Stimulated activated effector memory CD8-positive, alpha-beta T cell treated with anti-CD3 and anti-CD28 coated beads, Interleukin-12 subunit alpha, Interleukin-12 subunit beta, amount 100 ng/mL, for 72 hours (primary cell): ENCODE results near the gene TSR1.
"Not testable (repeated sequence)": the region's sequence is repeated elsewhere in the genome, so short reads cannot be mapped to it uniquely, and the experiment has no call there.

Experiments
- ATAC-seq: fragments of 150-1000 bp; cut with Tn5 transposase; 2 replicates; pipeline ENCODE4 v1.10.0; 2021
- DNase-seq, 2 donors: peaks; one replicate each; pipeline ENCODE4 v3.0.0; 2021 to 2022; ENCODE audit warnings: low spot score in 2 of 2
- H3K27ac Mint-ChIP-seq: one replicate; pipeline ENCODE4 v1.8.0; 2022; ENCODE audit warnings: mild to moderate bottlenecking, mixed read lengths
- H3K36me3 Mint-ChIP-seq: one replicate; pipeline ENCODE4 v1.8.0; 2022; ENCODE audit warnings: mild to moderate bottlenecking, mixed read lengths
- H3K4me1 Mint-ChIP-seq: one replicate; pipeline ENCODE4 v1.8.0; 2022; ENCODE audit warnings: mixed read lengths
- H3K4me3 Mint-ChIP-seq: one replicate; pipeline ENCODE4 v1.8.0; 2022; ENCODE audit warnings: mild to moderate bottlenecking, mixed read lengths
- H3K9me3 Mint-ChIP-seq: one replicate; pipeline ENCODE4 v1.8.0; 2022; ENCODE audit warnings: mixed read lengths

TSR1 gene

GRCh38 chr17:2323629-2324314, 12.5 kb downstream of the TSR1 start:
- Mint-ChIP-seq H3K36me3 (peaks cover 17% of the 10 kb centered on the region), H3K9me3 (no peaks in the 10 kb centered on the region), H3K27ac (peak overlapping the region; percentile 5), H3K4me3 (no peak overlapping the region), H3K4me1 (no peaks in the 10 kb centered on the region)
- DNase-seq (no peak), ATAC-seq (no peak)

- DNase-seq (no peak), ATAC-seq (no peak)
- no peaks in the 10 kb centered on the region for H3K4me1 Mint-ChIP-seq
- H3K36me3 Mint-ChIP-seq = peaks cover 17% of the 10 kb centered on the region
- no peak overlapping the region for H3K27ac Mint-ChIP-seq
- no peak overlapping the region for H3K4me3 Mint-ChIP-seq
- no peaks in the 10 kb centered on the region for H3K9me3 Mint-ChIP-seq
Observed at GRCh38 chr17:2321399-2321798, 14.9 kb downstream of the TSR1 start.

GRCh38 chr17:2319051-2319450, 17.2 kb downstream of the TSR1 start:
- Mint-ChIP-seq H3K36me3 (peaks cover 17% of the 10 kb centered on the region), H3K9me3 (no peaks in the 10 kb centered on the region), H3K27ac (peak overlapping the region; percentile 5), H3K4me1 (no peaks in the 10 kb centered on the region), H3K4me3 (no peak overlapping the region)
- ATAC-seq = no peak
- DNase-seq = no peak

GRCh38 chr17:2317796-2318195, 18.5 kb downstream of the TSR1 start:
- DNase-seq (no peak), ATAC-seq (no peak)
- Mint-ChIP-seq H3K4me1 (no peaks in the 10 kb centered on the region), H3K27ac (no peak overlapping the region), H3K4me3 (no peak overlapping the region), H3K36me3 (peaks cover 17% of the 10 kb centered on the region), H3K9me3 (no peaks in the 10 kb centered on the region)

- not testable (repeated sequence) for H3K9me3 Mint-ChIP-seq, H3K4me3 Mint-ChIP-seq, DNase-seq, ATAC-seq, H3K27ac Mint-ChIP-seq, H3K4me1 Mint-ChIP-seq
- peaks cover 17% of the 10 kb centered on the region for H3K36me3 Mint-ChIP-seq
Observed at GRCh38 chr17:2316916-2317205, 19.4 kb downstream of the TSR1 start.

GRCh38 chr17:2312736-2313135, 23.5 kb downstream of the TSR1 start:
- Mint-ChIP-seq H3K27ac (no peak overlapping the region), H3K4me1 (peaks cover 6% of the 10 kb centered on the region), H3K9me3 (no peaks in the 10 kb centered on the region), H3K4me3 (no peak overlapping the region), H3K36me3 (no peaks in the 10 kb centered on the region)
- DNase-seq (no peak), ATAC-seq (no peak)

GRCh38 chr17:2309338-2310154, 26.7 kb downstream of the TSR1 start:
- Mint-ChIP-seq H3K36me3 (peaks cover 6% of the 10 kb centered on the region), H3K4me1 (peaks cover 23% of the 10 kb centered on the region), H3K27ac (no peak overlapping the region), H3K4me3 (no peak overlapping the region), H3K9me3 (no peaks in the 10 kb centered on the region)
- ATAC-seq (no peak), DNase-seq (no peak)

GRCh38 chr17:2304931-2305330, 31.3 kb downstream of the TSR1 start:
- H3K36me3 Mint-ChIP-seq = peaks cover 18% of the 10 kb centered on the region
- DNase-seq (no peak), ATAC-seq (no peak)
- no peaks in the 10 kb centered on the region for H3K9me3 Mint-ChIP-seq
- peak overlapping the region; percentile 76 for H3K27ac Mint-ChIP-seq
- H3K4me3 Mint-ChIP-seq = peak overlapping the region; percentile 81
- H3K4me1 Mint-ChIP-seq = peaks cover 41% of the 10 kb centered on the region

- peak; percentile 86 to 92 for DNase-seq
- peak; percentile 91 for ATAC-seq
- Mint-ChIP-seq H3K36me3 (peaks cover 32% of the 10 kb centered on the region), H3K4me1 (peaks cover 41% of the 10 kb centered on the region), H3K9me3 (no peaks in the 10 kb centered on the region), H3K4me3 (peak within 1 kb of the TSS; percentile 81), H3K27ac (peak within 1 kb of the TSS; percentile 76)
Observed at GRCh38 chr17:2303204-2304188, 32.8 kb downstream of the TSR1 start, which contains the start of the genes SMG6 and SRR. SMG6 (minus strand) TSS chr17:2303785; CDS start chr17:2303720, 65 bp downstream. SRR (plus strand) TSS chr17:2303950; CDS start chr17:2315561, 11,611 bp downstream.

- no peak for DNase-seq
- Mint-ChIP-seq H3K4me3 (peak overlapping the region; percentile 81), H3K27ac (peak overlapping the region; percentile 74), H3K9me3 (no peaks in the 10 kb centered on the region), H3K36me3 (peaks cover 39% of the 10 kb centered on the region), H3K4me1 (peaks cover 41% of the 10 kb centered on the region)
- no peak for ATAC-seq
Observed at GRCh38 chr17:2302778-2303203, 33.5 kb downstream of the TSR1 start.

GRCh38 chr17:2299756-2300155, 36.5 kb downstream of the TSR1 start:
- peaks cover 64% of the 10 kb centered on the region for H3K36me3 Mint-ChIP-seq
- H3K27ac Mint-ChIP-seq = no peak overlapping the region
- ATAC-seq (no peak), DNase-seq (no peak)
- peaks cover 50% of the 10 kb centered on the region for H3K4me1 Mint-ChIP-seq
- H3K4me3 Mint-ChIP-seq = no peak overlapping the region
- no peaks in the 10 kb centered on the region for H3K9me3 Mint-ChIP-seq

- no peaks in the 10 kb centered on the region for H3K9me3 Mint-ChIP-seq
- H3K4me3 Mint-ChIP-seq = no peak overlapping the region
- H3K27ac Mint-ChIP-seq = no peak overlapping the region
- peaks cover 55% of the 10 kb centered on the region for H3K4me1 Mint-ChIP-seq
- ATAC-seq (no peak), DNase-seq (no peak)
- H3K36me3 Mint-ChIP-seq = peaks cover 70% of the 10 kb centered on the region
Observed at GRCh38 chr17:2299136-2299535, 37.1 kb downstream of the TSR1 start.

GRCh38 chr17:2297023-2297422, 39.2 kb downstream of the TSR1 start:
- no peaks in the 10 kb centered on the region for H3K9me3 Mint-ChIP-seq
- H3K4me1 Mint-ChIP-seq = peaks cover 57% of the 10 kb centered on the region
- H3K36me3 Mint-ChIP-seq = peaks cover 81% of the 10 kb centered on the region
- ATAC-seq (no peak), DNase-seq (no peak)
- no peak overlapping the region for H3K4me3 Mint-ChIP-seq
- no peak overlapping the region for H3K27ac Mint-ChIP-seq

GRCh38 chr17:2295575-2295974, 40.7 kb downstream of the TSR1 start:
- Mint-ChIP-seq H3K4me1 (peaks cover 47% of the 10 kb centered on the region), H3K9me3 (no peaks in the 10 kb centered on the region), H3K4me3 (no peak overlapping the region), H3K27ac (peak overlapping the region; percentile 2), H3K36me3 (peaks cover 95% of the 10 kb centered on the region)
- peak; percentile 67 for ATAC-seq
- no peak for DNase-seq

GRCh38 chr17:2292100-2292499, 44.2 kb downstream of the TSR1 start:
- ATAC-seq (no peak), DNase-seq (no peak)
- no peak overlapping the region for H3K27ac Mint-ChIP-seq
- H3K36me3 Mint-ChIP-seq = peaks cover 95% of the 10 kb centered on the region
- peaks cover 27% of the 10 kb centered on the region for H3K4me1 Mint-ChIP-seq
- H3K4me3 Mint-ChIP-seq = no peak overlapping the region
- no peaks in the 10 kb centered on the region for H3K9me3 Mint-ChIP-seq
